Stimulated activated naive CD8-positive, alpha-beta T cell treated with anti-CD3 and anti-CD28 coated beads, Interleukin-15, amount 100 ng/mL, for 72 hours (primary cell): ENCODE results near the gene GRK6.
A peak's percentile ranks its signal among the peaks of the same experiment; 100 is the strongest.
"Not testable (repeated sequence)": the region's sequence is repeated elsewhere in the genome, so short reads cannot be mapped to it uniquely, and the experiment has no call there.

Source experiments
- ATAC-seq: fragments of 150-1000 bp; cut with Tn5 transposase; 2 replicates; pipeline ENCODE4 v1.10.0; 2021; ENCODE audit warnings: mild to moderate bottlenecking, moderate library complexity
- DNase-seq, 2 donors: peaks; one replicate each; pipeline ENCODE4 v3.0.0; 2021 to 2022
- H3K27ac Mint-ChIP-seq, 2 donors: one replicate each; pipeline ENCODE4 v1.8.0; 2022; ENCODE audit warnings: mild to moderate bottlenecking in 2 of 2, mixed read lengths in 2 of 2, moderate library complexity in 2 of 2
- H3K27me3 Mint-ChIP-seq: one replicate; pipeline ENCODE4 v1.8.0; 2022; ENCODE audit warnings: mixed read lengths
- H3K4me1 Mint-ChIP-seq: one replicate; pipeline ENCODE4 v1.8.0; 2022; ENCODE audit warnings: mild to moderate bottlenecking, mixed read lengths
- H3K4me3 Mint-ChIP-seq, 2 donors: one replicate each; pipeline ENCODE4 v1.8.0; 2022; ENCODE audit warnings: mild to moderate bottlenecking in 2 of 2, mixed read lengths in 2 of 2, moderate library complexity in 1 of 2
- H3K9me3 Mint-ChIP-seq, 2 donors: one replicate each; pipeline ENCODE4 v1.8.0; 2022; ENCODE audit warnings: mixed read lengths in 2 of 2

Gene GRK6

DNA sequence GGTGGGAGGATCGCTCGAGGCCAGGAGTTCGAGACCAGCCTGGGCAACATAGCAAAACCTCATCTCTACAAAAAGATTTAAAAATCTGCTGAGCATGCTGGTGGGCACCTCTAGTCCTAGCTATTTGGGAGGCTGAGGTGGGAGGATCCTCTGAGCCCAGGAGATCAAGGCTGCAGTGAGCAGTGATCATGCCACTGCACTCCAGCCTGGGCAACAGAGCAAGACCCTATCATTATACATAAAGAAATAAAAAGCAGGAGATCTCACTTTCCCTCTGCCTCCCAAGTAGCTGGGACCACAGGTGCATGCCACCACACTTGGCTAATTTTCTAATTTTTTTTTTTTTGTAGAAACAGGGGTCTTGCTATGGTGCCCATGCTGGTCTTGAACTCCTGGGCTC, 59.3 kb downstream of the GRK6 start:
- H3K4me1 Mint-ChIP-seq, ATAC-seq, H3K27me3 Mint-ChIP-seq, DNase-seq, H3K9me3 Mint-ChIP-seq, H3K27ac Mint-ChIP-seq, H3K4me3 Mint-ChIP-seq: not testable (repeated sequence)

DNA sequence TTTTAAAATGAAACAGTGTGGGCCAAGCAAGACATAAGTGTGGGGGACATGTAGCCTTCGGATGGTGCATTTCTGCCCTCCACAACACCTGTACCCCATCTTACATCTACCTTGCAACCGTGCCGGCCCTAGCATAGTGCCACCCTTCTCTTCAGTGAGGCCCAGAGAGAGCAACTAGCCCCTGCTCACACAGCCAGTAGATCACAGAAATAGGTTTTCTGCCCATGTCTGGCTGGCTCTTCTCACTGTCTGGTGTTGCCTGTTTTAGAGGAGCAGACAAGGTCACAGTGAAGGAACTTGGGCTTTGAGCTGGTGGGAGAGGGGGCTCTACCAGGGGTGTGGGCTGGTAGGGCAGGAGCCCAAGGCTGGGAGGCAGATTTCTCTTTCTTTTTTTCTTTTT, 59.8 kb downstream of the GRK6 start:
- no peak overlapping the region for H3K27ac Mint-ChIP-seq
- no peak for DNase-seq
- H3K9me3 Mint-ChIP-seq = no peaks in the 10 kb centered on the region
- ATAC-seq = no peak
- H3K4me3 Mint-ChIP-seq = no peak overlapping the region
- no peaks in the 10 kb centered on the region for H3K27me3 Mint-ChIP-seq
- H3K4me1 Mint-ChIP-seq = peaks cover 5% of the 10 kb centered on the region

DNA sequence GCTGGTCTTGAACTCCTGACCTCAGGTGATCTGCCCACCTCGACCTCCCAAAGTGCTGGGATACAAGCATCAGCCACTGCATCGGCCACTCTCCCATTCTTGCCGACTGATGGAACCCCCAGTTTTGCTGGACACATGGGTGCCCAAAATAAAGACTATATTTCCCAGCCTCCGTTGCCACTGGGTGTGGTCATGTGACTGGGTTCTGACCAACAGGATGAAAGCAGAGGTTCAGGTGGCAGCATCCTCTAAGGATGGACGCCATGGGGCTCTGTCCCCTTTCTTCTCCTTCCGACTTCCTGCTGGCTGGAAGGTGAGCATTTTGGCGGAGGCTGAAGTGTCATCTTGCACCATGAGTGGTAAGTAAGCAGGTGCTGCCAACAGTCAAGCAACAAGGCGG, 60.7 kb downstream of the GRK6 start:
- ATAC-seq = no peak
- H3K27ac Mint-ChIP-seq = peak overlapping the region in 1 of 2 donors; percentile 74
- no peak for DNase-seq
- H3K4me1 Mint-ChIP-seq = peaks cover 7% of the 10 kb centered on the region
- H3K4me3 Mint-ChIP-seq = no peak overlapping the region
- H3K27me3 Mint-ChIP-seq = no peaks in the 10 kb centered on the region
- H3K9me3 Mint-ChIP-seq = no peaks in the 10 kb centered on the region

DNA sequence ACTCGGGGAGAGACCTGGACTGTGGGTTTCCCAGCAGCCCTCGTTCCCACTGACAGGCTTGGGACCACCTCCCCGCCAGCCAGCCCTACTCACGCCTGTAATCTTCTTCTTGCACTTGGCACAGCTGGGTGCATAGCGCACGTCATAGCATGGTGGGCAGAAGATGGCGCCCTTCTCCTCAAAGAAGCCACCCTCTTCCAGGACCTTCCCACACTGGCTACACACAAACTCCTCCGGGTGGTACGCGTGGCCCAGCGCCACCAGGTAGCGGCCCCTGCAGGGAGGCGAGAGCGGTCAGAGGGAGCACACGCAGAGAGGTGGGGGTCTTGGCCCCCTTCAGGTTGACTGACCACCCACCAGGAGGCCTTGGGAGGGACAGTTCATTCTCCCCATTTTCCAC, 61.5 kb downstream of the GRK6 start:
- DNase-seq (no peak), ATAC-seq (no peak)
- H3K4me1 Mint-ChIP-seq = peaks cover 14% of the 10 kb centered on the region
- no peaks in the 10 kb centered on the region for H3K9me3 Mint-ChIP-seq
- H3K4me3 Mint-ChIP-seq = no peak overlapping the region
- H3K27ac Mint-ChIP-seq = peak overlapping the region in 1 of 2 donors; percentile 93
- no peaks in the 10 kb centered on the region for H3K27me3 Mint-ChIP-seq

DNA sequence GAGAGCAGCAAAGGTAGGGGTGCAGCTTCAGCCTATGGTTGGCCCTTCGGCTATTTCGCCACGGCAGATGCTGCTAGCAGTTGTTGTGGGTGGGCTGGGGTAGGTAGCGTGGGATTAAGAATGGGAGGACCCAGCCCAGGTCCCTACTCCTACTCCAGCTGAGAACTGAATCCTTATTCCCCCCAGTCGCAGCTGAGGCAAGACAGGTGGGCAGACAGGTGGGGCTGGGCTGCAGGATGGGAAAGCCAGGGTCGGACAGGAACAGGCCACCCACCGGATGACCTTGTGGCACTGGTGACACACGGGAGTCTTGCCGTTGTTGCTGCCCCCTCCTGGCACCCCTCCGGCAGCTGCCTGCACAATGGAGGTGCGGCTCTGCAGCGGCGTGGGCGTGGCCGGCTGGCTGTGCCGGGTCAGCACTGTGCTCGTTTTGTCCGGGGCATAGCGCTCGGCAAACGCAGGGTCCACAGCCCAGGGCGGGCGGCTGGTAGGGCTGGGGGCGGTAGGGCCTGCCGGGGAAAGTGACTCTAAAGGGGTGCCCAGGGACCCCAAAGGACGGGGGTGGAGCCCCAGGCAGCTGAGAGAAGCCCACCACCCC, 62.7 kb downstream of the GRK6 start:
- peaks cover 27% of the 10 kb centered on the region for H3K4me1 Mint-ChIP-seq
- no peak for DNase-seq
- no peak for ATAC-seq
- H3K27me3 Mint-ChIP-seq = no peaks in the 10 kb centered on the region
- H3K9me3 Mint-ChIP-seq = no peaks in the 10 kb centered on the region
- peak overlapping the region in 1 of 2 donors; percentile 74 for H3K27ac Mint-ChIP-seq
- H3K4me3 Mint-ChIP-seq = no peak overlapping the region

- H3K4me3 Mint-ChIP-seq = no peak overlapping the region
- H3K27me3 Mint-ChIP-seq = no peaks in the 10 kb centered on the region
- peaks cover 39% of the 10 kb centered on the region for H3K4me1 Mint-ChIP-seq
- no peak overlapping the region for H3K27ac Mint-ChIP-seq
- no peak for ATAC-seq
- H3K9me3 Mint-ChIP-seq = no peaks in the 10 kb centered on the region
- DNase-seq = no peak
Observed at GRCh38 chr5:177490311-177490991, 64.0 kb downstream of the GRK6 start.

DNA sequence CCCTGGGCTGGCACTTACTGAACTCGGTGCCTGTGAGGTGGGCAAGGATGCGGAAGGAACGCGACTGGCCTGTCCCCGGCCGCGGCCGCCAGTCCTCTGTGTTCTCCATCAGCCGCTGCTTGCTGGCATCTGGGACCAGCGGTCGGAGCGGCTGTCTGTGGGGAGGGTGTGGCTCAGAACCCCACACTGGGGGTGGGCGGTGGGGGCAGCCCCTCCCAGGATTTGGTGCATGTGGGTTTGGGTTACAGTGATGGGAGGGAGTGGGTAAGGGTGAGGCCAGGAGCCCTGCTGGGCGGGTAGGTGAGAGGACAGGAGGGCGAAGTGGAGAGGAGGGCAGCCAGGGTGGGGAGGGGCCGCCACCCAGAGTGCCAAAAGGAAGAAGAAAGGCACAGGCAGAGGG, 64.5 kb downstream of the GRK6 start:
- H3K27me3 Mint-ChIP-seq = no peaks in the 10 kb centered on the region
- ATAC-seq (no peak), DNase-seq (no peak)
- no peaks in the 10 kb centered on the region for H3K9me3 Mint-ChIP-seq
- peak overlapping the region in 1 of 2 donors; percentile 71 for H3K27ac Mint-ChIP-seq
- H3K4me3 Mint-ChIP-seq = no peak overlapping the region
- peaks cover 44% of the 10 kb centered on the region for H3K4me1 Mint-ChIP-seq

DNA sequence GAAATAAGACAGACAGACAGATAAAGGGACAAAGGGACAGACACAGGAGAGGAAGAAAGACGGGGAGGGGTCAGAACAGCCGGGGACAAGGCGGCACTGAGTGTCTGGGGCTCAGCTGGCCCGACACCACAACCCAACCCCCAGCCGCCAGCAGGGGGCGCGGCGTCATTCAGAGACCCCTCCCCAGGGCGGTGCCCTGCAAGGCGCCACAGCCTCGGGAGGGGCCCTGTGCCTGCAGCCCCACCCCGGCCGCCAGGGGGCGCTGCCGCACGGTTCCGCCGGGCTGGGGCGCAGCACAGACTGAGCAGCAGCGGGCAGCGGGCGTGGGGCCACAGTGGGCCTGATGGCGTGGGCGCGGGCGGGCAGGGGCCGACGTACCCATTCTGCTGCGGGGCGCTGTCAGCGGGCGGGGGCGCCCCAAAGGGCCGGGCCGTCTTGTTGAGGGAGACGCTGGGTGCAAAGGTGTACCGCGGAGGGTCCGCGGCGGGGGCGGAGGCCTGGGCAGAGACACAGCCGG, 65.0 kb downstream of the GRK6 start:
- H3K27ac Mint-ChIP-seq = peak overlapping the region in 1 of 2 donors; percentile 71

GRCh38 chr5:177491983-177492746, 65.7 kb downstream of the GRK6 start:
- Mint-ChIP-seq H3K27ac (no peak overlapping the region), H3K4me1 (peaks cover 51% of the 10 kb centered on the region), H3K9me3 (no peaks in the 10 kb centered on the region), H3K27me3 (no peaks in the 10 kb centered on the region), H3K4me3 (no peak overlapping the region)
- ATAC-seq (no peak), DNase-seq (no peak)

More for the DNA sequence above, 65.0 kb downstream of the GRK6 start:
- DNase-seq = peak in 1 of 2 donors; percentile 56
- Mint-ChIP-seq H3K9me3 (no peaks in the 10 kb centered on the region), H3K27me3 (no peaks in the 10 kb centered on the region), H3K4me3 (no peak overlapping the region), H3K4me1 (peaks cover 49% of the 10 kb centered on the region)
- ATAC-seq = peak; percentile 59
